Naive thymus-derived CD4-positive, alpha-beta T cell (primary cell): ENCODE data around the gene STX11. TPM values are rescaled to one million over a fixed set of nuclear protein-coding genes. Genes with fewer than 3 reads are reported as not detected.

ENCODE experiments used
- ATAC-seq: fragments of 150-1000 bp; cut with Tn5 transposase; 2 replicates; pipeline ENCODE4 v1.10.0; 2021; ENCODE audit warnings: mild to moderate bottlenecking, moderate library complexity
- CTCF ChIA-PET: fragments of 350-600 bp; sonication (Branson Sonifier 250); formaldehyde crosslinking; loops from one replicate; lab custom pipeline; 2021; ENCODE audit warnings: antibody characterized with exemption; lab: Charles Lee
- POLR2A ChIA-PET: fragments of 350-600 bp; sonication (Branson Sonifier 250); formaldehyde crosslinking; loops from one replicate; lab custom pipeline; 2021; ENCODE audit warnings: antibody characterized with exemption, inconsistent platforms; lab: Charles Lee
- DNase-seq, 9 donors: peaks; one replicate each; pipeline versions ENCODE4 v3.0.0 to v3.0.0-alpha.2; 2020 to 2022; ENCODE audit warnings: mixed read lengths in 1 of 9
- H3K27ac ChIP-seq: one replicate; pipeline ENCODE4 v1.7.0; 2013; ENCODE audit warnings: mild to moderate bottlenecking, low read depth, low read length, moderate library complexity
- H3K27me3 ChIP-seq, 2 donors: one replicate each; pipeline ENCODE4 v1.7.0; 2013; ENCODE audit warnings: low read length in 2 of 2, mild to moderate bottlenecking in 2 of 2, moderate library complexity in 2 of 2; ENCODE audit not compliant: control insufficient read depth in 2 of 2, insufficient read depth in 2 of 2
- H3K36me3 ChIP-seq, 3 experiments: 1 replicate in 2 of 3; 2 replicates in 1 of 3; pipeline ENCODE4 v1.7.0; 2013; ENCODE audit warnings: low read length in 3 of 3, mild to moderate bottlenecking in 3 of 3, moderate library complexity in 1 of 3; ENCODE audit not compliant: insufficient read depth in 3 of 3, control insufficient read depth in 2 of 3
- H3K4me1 ChIP-seq, 2 donors: one replicate each; pipeline ENCODE4 v1.7.0; 2013; ENCODE audit warnings: low read length in 2 of 2, mild to moderate bottlenecking in 2 of 2, moderate library complexity in 1 of 2; ENCODE audit not compliant: control insufficient read depth in 2 of 2, insufficient read depth in 2 of 2
- H3K4me3 ChIP-seq: 2 replicates; pipeline ENCODE4 v1.7.0; 2013; ENCODE audit warnings: mild to moderate bottlenecking, low read length
- H3K9me3 ChIP-seq, 3 experiments: 1 replicate in 2 of 3; 2 replicates in 1 of 3; pipeline ENCODE4 v1.7.0; 2013; ENCODE audit warnings: low read length in 3 of 3; ENCODE audit not compliant: control insufficient read depth in 2 of 3
- H3K27ac Mint-ChIP-seq, 9 donors: one replicate each; pipeline ENCODE4 v1.8.0; 2020 to 2022; ENCODE audit warnings: mixed read lengths in 9 of 9, mild to moderate bottlenecking in 8 of 9, moderate library complexity in 5 of 9, inconsistent platforms in 2 of 9
- H3K27me3 Mint-ChIP-seq, 5 donors: one replicate each; pipeline ENCODE4 v1.8.0; 2021 to 2022; ENCODE audit warnings: mixed read lengths in 5 of 5, mild to moderate bottlenecking in 1 of 5
- H3K36me3 Mint-ChIP-seq, 5 donors: one replicate each; pipeline ENCODE4 v1.8.0; 2020 to 2022; ENCODE audit warnings: mixed read lengths in 5 of 5, mild to moderate bottlenecking in 3 of 5, inconsistent platforms in 1 of 5
- H3K4me1 Mint-ChIP-seq, 7 donors: one replicate each; pipeline ENCODE4 v1.8.0; 2020 to 2022; ENCODE audit warnings: mixed read lengths in 7 of 7, mild to moderate bottlenecking in 3 of 7, inconsistent platforms in 1 of 7
- H3K4me3 Mint-ChIP-seq, 10 donors: one replicate each; pipeline ENCODE4 v1.8.0; 2020 to 2022; ENCODE audit warnings: mild to moderate bottlenecking in 10 of 10, mixed read lengths in 10 of 10, moderate library complexity in 6 of 10, inconsistent platforms in 2 of 10
- H3K9me3 Mint-ChIP-seq, 11 donors: one replicate each; pipeline ENCODE4 v1.8.0; 2020 to 2022; ENCODE audit warnings: mixed read lengths in 11 of 11, mild to moderate bottlenecking in 4 of 11, inconsistent platforms in 1 of 11, moderate library complexity in 1 of 11
- intact Hi-C, 2 donors: fragments of 100-400 bp; cut with micrococcal nuclease; formaldehyde crosslinking; loops; one replicate each; pipeline ENCODE4 v1.15.1; 2023
- polyA plus RNA-seq, 2 donors: library from polyadenylated mRNA; unstranded; fragments of 300-500 nt; fragmentation: Illumina TruSeq; gene quantifications; one replicate each; pipeline ENCODE4 v1.2.3, GENCODE V29; 2021
- total RNA-seq, 6 experiments: library from RNA in 5 of 6; stranded (reverse) in 5 of 6; gene quantifications; 1 replicate in 5 of 6; 2 replicates in 1 of 6; pipeline ENCODE4 v1.2.3 and lab custom pipeline; 2021 to 2026

Gene STX11
- total and polyA plus RNA-seq, 7 experiments from 2014 or later: 1.9 to 60.5 (median 2.7) TPM

DNA sequence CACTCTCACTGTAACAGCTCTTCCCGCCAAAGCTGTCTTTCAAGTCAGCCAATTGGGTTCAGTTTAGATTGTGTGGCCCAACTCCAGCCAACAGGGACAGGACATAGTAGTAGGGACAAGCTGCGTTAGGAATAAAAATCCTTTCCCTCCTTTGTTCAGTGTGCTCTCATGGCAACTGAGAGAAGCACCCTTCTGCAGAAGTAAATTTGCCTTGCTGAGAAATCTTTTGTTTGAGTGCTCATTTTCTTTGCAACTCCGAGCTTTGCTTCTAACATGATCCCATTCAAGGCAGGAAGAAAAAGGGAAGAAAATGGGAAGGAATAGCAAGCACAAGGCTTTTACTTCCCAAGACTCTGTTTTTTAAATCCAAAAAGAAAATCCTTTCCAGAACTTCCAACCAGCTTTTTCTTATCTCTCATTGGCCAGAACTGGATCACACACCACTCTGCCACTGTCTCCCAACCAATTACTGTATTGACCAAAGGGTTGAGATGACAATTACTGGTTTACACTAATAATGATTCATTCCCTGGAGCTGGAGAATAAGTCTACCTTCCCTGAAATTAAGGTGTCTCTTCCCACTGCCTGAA lies 52.7 kb downstream of the STX11 start:
- ChIA-PET POLR2A (no interaction called here), CTCF (interaction anchor here (0.8 kb wide), 1 partner anchor 8 kb away, joined by 3 read pairs; no protein-coding TSS in a partner anchor)
- Mint-ChIP-seq H3K27me3 (peaks cover under 1 to 38% (median 25%) of the 10 kb centered on the region in 5 donors), H3K4me3 (no peak overlapping the region), H3K9me3 (peaks cover 9 to 61% (median 32%) of the 10 kb centered on the region in 11 donors), H3K4me1 (peaks cover 3 to 14% (median 11%) of the 10 kb centered on the region in 7 donors), H3K27ac (no peak overlapping the region), H3K36me3 (peaks cover 0 to 14% (median 4%) of the 10 kb centered on the region in 5 donors)
- no peak overlapping the region for H3K27ac ChIP-seq
- H3K36me3 ChIP-seq: no peaks in the 10 kb centered on the region
- no peak overlapping the region for H3K4me3 ChIP-seq
- no peaks in the 10 kb centered on the region for H3K27me3 ChIP-seq
- no peak for ATAC-seq
- no peak for DNase-seq
- peaks cover 0 to 3% of the 10 kb centered on the region in 2 donors for H3K4me1 ChIP-seq
- intact Hi-C loops: no loop called here
- peaks cover 7 to 21% (median 11%) of the 10 kb centered on the region in 3 experiments for H3K9me3 ChIP-seq

DNA sequence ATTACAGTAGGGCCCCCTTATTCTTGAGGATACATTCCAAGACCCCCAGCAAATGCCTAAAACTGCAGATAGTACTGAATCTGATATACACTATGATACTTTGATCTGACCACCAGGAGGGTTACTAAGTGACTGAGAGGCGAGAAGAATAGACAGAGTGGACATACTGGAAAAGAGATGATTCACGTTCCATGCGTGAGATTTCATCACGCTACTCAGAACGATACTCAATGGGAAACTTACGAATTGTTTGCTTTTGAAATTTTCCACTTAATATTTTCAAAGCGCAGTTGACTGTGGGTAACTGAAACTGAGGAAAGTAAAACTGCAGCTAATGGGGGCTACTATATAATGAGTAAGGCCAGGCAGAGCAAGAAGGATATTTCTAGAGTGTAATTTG lies 60.8 kb downstream of the STX11 start:
- CTCF ChIA-PET: no interaction called here
- DNase-seq (no peak), ATAC-seq (no peak)
- peaks cover 9 to 10% of the 10 kb centered on the region in 2 donors for H3K4me1 ChIP-seq
- H3K4me3 ChIP-seq: no peak overlapping the region
- POLR2A ChIA-PET: no interaction called here
- H3K9me3 ChIP-seq: no peaks in the 10 kb centered on the region
- no peak overlapping the region for H3K27ac Mint-ChIP-seq
- H3K4me3 Mint-ChIP-seq: no peak overlapping the region
- H3K36me3 Mint-ChIP-seq: peaks cover 0 to 7% (median 0%) of the 10 kb centered on the region in 5 donors
- peaks cover 0 to 8% (median 2%) of the 10 kb centered on the region in 11 donors for H3K9me3 Mint-ChIP-seq
- intact Hi-C loops: loop anchor here (10.0 kb wide), 3 partner anchors 666 to 1754 kb away; partner anchors contain the start of genes EPM2A (in 2 of the 2) and SHPRH (in 1 of the 2)
- peaks cover 2 to 15% (median 14%) of the 10 kb centered on the region in 7 donors for H3K4me1 Mint-ChIP-seq
- H3K27me3 ChIP-seq: no peaks in the 10 kb centered on the region
- H3K27me3 Mint-ChIP-seq: peaks cover 20 to 39% (median 31%) of the 10 kb centered on the region in 5 donors
- H3K36me3 ChIP-seq: peaks cover 0 to 2% (median 0%) of the 10 kb centered on the region in 3 experiments
- no peak overlapping the region for H3K27ac ChIP-seq

GRCh38 chr6:144213315-144213714 lies 63.0 kb downstream of the STX11 start:
- no peak overlapping the region for H3K27ac Mint-ChIP-seq
- no peak overlapping the region for H3K4me3 Mint-ChIP-seq
- intact Hi-C loops: loop anchor here (10.0 kb wide), 3 partner anchors 669 to 1751 kb away; partner anchors contain the start of genes EPM2A (in 2 of the 2) and SHPRH (in 1 of the 2)
- peaks cover 0 to 19% (median 0%) of the 10 kb centered on the region in 11 donors for H3K9me3 Mint-ChIP-seq
- Histone ChIP-seq H3K4me1 (peaks cover 11 to 18% of the 10 kb centered on the region in 2 donors), H3K27me3 (no peaks in the 10 kb centered on the region), H3K9me3 (no peaks in the 10 kb centered on the region), H3K4me3 (no peak overlapping the region), H3K36me3 (peaks cover 0 to 3% (median 0%) of the 10 kb centered on the region in 3 experiments), H3K27ac (no peak overlapping the region)
- ChIA-PET POLR2A (no interaction called here), CTCF (no interaction called here)
- H3K36me3 Mint-ChIP-seq: peaks cover 0 to 8% (median 0%) of the 10 kb centered on the region in 5 donors
- peaks cover 9 to 36% (median 33%) of the 10 kb centered on the region in 7 donors for H3K4me1 Mint-ChIP-seq
- peaks cover 12 to 23% (median 19%) of the 10 kb centered on the region in 5 donors for H3K27me3 Mint-ChIP-seq
- ATAC-seq (no peak), DNase-seq (no peak)

DNA sequence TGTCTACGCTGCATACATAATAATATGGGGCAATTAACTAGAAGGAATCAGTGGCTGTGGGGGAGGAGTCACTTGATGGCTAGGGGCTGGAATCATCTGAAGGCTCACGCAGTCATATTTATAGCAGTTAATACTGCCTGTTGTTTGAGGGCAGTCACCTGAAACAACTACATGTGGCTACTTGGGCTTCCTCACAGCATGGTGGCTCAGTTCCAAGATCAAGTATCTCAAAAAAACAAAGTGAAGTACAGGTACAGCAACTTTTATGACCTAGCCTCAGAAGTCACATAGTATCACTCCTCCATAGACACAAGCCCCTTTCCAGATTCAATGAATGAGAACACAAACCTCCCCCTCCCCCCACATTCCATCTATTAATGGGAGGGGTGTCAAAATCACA lies 63.7 kb downstream of the STX11 start:
- Mint-ChIP-seq H3K4me3 (peak overlapping the region in 1 of 10 donors; percentile 6), H3K4me1 (peaks cover 12 to 44% (median 36%) of the 10 kb centered on the region in 7 donors), H3K27me3 (peaks cover 5 to 18% (median 11%) of the 10 kb centered on the region in 5 donors), H3K36me3 (peaks cover 0 to 8% (median 0%) of the 10 kb centered on the region in 5 donors), H3K9me3 (peaks cover 0 to 20% (median 0%) of the 10 kb centered on the region in 11 donors), H3K27ac (peak overlapping the region in 1 of 9 donors; percentile 17)
- Histone ChIP-seq H3K9me3 (no peaks in the 10 kb centered on the region), H3K27me3 (no peaks in the 10 kb centered on the region), H3K4me1 (peaks cover 15 to 18% of the 10 kb centered on the region in 2 donors), H3K27ac (no peak overlapping the region), H3K36me3 (peaks cover 0 to 3% (median 0%) of the 10 kb centered on the region in 3 experiments), H3K4me3 (no peak overlapping the region)
- CTCF ChIA-PET: interaction anchor here (0.6 kb wide), 1 partner anchor 67 kb away, joined by 6 read pairs; no protein-coding TSS in a partner anchor
- DNase-seq: no peak
- intact Hi-C loops: loop anchor here (10.0 kb wide), 3 partner anchors 669 to 1751 kb away; partner anchors contain the start of genes EPM2A (in 2 of the 2) and SHPRH (in 1 of the 2)
- POLR2A ChIA-PET: no interaction called here
- ATAC-seq: no peak

DNA sequence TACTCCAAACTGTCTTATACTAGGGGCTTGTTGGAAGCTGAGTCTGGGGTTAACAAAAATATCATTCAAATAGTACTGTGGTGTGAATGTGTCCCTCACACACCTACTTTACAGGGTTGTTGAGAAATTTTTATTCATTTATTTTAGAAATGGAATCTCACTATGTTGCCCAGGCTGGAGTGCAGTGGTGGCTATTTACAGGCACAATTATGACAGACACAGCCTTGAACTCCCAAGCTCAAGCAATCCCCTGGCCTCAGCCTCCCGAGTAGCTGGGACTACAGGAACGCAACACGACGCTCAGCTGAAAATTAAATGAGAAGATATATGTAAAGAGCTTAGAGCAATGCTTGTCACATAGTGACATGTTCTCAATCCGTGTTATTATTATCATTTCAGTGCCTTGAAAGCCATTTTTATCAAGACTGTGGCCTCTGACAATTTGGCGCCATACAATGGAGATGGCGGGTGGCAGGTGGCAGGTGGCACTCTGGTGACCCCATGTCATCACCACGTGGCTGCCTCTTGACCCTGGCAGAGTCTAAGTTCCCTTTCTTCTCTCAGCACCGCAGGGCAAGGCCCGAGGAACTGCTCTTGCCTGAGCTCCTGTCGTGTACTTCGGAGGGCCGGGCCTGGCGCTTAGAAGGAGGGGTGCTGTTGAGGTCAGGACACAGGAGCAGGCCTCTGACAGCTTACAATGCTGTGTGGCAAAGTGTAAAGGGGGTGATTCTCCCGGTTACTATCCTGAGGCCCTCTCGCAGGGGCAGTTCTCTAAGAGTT lies 64.5 kb downstream of the STX11 start:
- peak in 1 of 9 donors; percentile 7 for DNase-seq
- Mint-ChIP-seq H3K36me3 (peaks cover 0 to 8% (median 0%) of the 10 kb centered on the region in 5 donors), H3K27me3 (peaks cover 0 to 15% (median 6%) of the 10 kb centered on the region in 5 donors), H3K4me3 (peak overlapping the region; percentile 84 to 99 (median 97)), H3K4me1 (peaks cover 12 to 48% (median 40%) of the 10 kb centered on the region in 7 donors), H3K27ac (peak overlapping the region; percentile 91 to 100 (median 100)), H3K9me3 (peaks cover 0 to 20% (median 0%) of the 10 kb centered on the region in 11 donors)
- no peak for ATAC-seq
- Histone ChIP-seq H3K36me3 (peaks cover 0 to 3% (median 0%) of the 10 kb centered on the region in 3 experiments), H3K4me3 (no peak overlapping the region), H3K9me3 (no peaks in the 10 kb centered on the region), H3K27ac (peak overlapping the region; percentile 86), H3K27me3 (no peaks in the 10 kb centered on the region), H3K4me1 (peaks cover 15 to 18% of the 10 kb centered on the region in 2 donors)
- intact Hi-C loops: loop anchor here (5.0 to 10.0 kb wide), 5 partner anchors 252 to 1750 kb away; partner anchors contain the start of genes EPM2A (in 2 of the 2), HIVEP2 (in 1 of the 2) and SHPRH (in 1 of the 2)
- POLR2A ChIA-PET: interaction anchor here (0.9 to 1.0 kb wide), 2 partner anchors 26 to 159 kb away, joined by 3 read pairs; no protein-coding TSS in a partner anchor
- CTCF ChIA-PET: no interaction called here
